GM23338 (cell line): Measurements from ENCODE around the gene KAT6B.

Experiments used
- EZH2 ChIP-seq: fragments of 200-600 bp; sonication (generic); IDR thresholded peaks from one replicate; pipeline ENCODE4 v1.8.0; 2017; ENCODE audit warnings: antibody characterized with exemption, mild to moderate bottlenecking, low read depth; ENCODE audit not compliant: unreplicated experiment
- EZH2phosphoT487 ChIP-seq: fragments of 200-600 bp; sonication (generic); IDR thresholded peaks from one replicate; pipeline ENCODE4 v1.8.1; 2018; ENCODE audit warnings: antibody characterized with exemption; ENCODE audit not compliant: unreplicated experiment
- JUNB ChIP-seq: IDR thresholded peaks from one replicate; pipeline ENCODE4 v1.6.1; 2016; ENCODE audit warnings: antibody characterized with exemption; ENCODE audit not compliant: unreplicated experiment
- POLR2AphosphoS5 ChIP-seq: IDR thresholded peaks from 2 replicates; pipeline ENCODE4 v1.6.1; 2016; ENCODE audit warnings: antibody characterized with exemption, low read depth
- REST ChIP-seq: IDR thresholded peaks from one replicate; pipeline ENCODE4 v1.6.1; 2018; ENCODE audit warnings: antibody characterized with exemption; ENCODE audit not compliant: unreplicated experiment
- TF ChIP-seq, protein P1 (sequence below), 2 experiments: fragments of 200-600 bp in 1 of 2; sonication (generic) in 1 of 2; conservative IDR thresholded peaks; 2 replicates each; pipeline versions ENCODE4 v1.5.1 to v1.6.1; 2016 to 2017; ENCODE audit warnings: antibody characterized with exemption in 2 of 2, low read depth in 2 of 2, mild to moderate bottlenecking in 2 of 2, moderate library complexity in 1 of 2

DNA sequence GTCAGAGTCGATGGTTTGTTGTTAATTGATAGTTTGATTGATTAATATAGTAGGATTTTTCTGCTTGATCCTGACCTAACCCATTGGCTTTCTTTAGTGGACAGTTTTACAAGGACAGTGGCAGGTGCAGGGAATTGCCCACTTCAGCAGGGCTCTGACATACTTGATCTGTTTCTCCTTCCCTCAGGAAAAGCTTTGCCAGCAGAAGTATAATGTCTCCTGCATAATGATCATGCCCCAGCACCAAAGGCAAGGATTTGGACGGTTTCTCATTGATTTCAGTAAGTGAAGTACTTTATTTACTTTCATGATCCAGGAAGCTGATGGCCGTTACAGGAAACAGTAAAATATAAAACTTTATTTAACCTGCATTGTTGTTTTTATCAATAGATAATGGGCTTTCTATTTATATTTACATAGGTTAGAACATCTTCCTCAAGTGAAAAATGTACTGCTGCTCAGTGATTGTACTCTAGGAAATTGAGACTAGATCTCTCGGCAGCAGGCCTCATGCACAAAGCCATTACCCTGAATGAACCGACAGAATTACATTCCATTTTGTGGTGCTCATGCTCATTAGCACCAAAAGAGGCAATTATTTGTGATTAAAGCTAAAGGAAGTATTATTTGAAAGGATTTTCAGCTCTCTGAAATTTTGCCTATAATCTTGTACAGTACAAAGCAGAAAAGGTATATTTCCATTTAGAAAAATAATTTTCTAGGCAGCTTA is 162.6 kb downstream of the KAT6B start:
- TF ChIP-seq, protein P1, sequence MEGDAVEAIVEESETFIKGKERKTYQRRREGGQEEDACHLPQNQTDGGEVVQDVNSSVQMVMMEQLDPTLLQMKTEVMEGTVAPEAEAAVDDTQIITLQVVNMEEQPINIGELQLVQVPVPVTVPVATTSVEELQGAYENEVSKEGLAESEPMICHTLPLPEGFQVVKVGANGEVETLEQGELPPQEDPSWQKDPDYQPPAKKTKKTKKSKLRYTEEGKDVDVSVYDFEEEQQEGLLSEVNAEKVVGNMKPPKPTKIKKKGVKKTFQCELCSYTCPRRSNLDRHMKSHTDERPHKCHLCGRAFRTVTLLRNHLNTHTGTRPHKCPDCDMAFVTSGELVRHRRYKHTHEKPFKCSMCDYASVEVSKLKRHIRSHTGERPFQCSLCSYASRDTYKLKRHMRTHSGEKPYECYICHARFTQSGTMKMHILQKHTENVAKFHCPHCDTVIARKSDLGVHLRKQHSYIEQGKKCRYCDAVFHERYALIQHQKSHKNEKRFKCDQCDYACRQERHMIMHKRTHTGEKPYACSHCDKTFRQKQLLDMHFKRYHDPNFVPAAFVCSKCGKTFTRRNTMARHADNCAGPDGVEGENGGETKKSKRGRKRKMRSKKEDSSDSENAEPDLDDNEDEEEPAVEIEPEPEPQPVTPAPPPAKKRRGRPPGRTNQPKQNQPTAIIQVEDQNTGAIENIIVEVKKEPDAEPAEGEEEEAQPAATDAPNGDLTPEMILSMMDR (conservative IDR thresholded peaks at IDR 0.05; ENCODE audit: low read depth in 2 of 2): no peak
- TF ChIP-seq POLR2AphosphoS5 (no peak), EZH2phosphoT487 (no peak), REST (no peak), EZH2 (no peak), JUNB (no peak)
